ENCODE data around the gene FNDC5. TPM values are rescaled to one million over a fixed set of nuclear protein-coding genes. Genes with fewer than 3 reads are reported as not detected.

The FNDC5 gene
- total RNA-seq, 2 experiments from 2014 or later: not detected

- no peaks in the 10 kb centered on the region for H3K9me3 Mint-ChIP-seq
- ATAC-seq (ENCODE audit: poor library complexity): no peak
- peaks cover 24% of the 10 kb centered on the region for H3K4me1 ChIP-seq (ENCODE audit: insufficient read depth, low read length)
- intact Hi-C loops (cut with DNase I, micrococcal nuclease): no loop called here
- no peak overlapping the region for H3K4me3 Mint-ChIP-seq
- H3K27me3 ChIP-seq (ENCODE audit: control insufficient read depth in 1 of 2, insufficient read depth in 2 of 2, low read length in 2 of 2): peaks cover 44 to 73% of the 10 kb centered on the region in 2 experiments
- H3K27ac Mint-ChIP-seq: no peak overlapping the region
- ChIA-PET CTCF (no interaction called here), POLR2A (no interaction called here)
- H3K36me3 Mint-ChIP-seq (ENCODE audit: low read depth): no peaks in the 10 kb centered on the region
- H3K27me3 Mint-ChIP-seq: peaks cover 86% of the 10 kb centered on the region
- no peak overlapping the region for H3K27ac ChIP-seq (ENCODE audit: low read depth in 1 of 2, low read length in 2 of 2)
- peaks cover 0 to 18% of the 10 kb centered on the region in 2 experiments for H3K9me3 ChIP-seq (ENCODE audit: control insufficient read depth in 1 of 2, insufficient read depth in 1 of 2, low read length in 2 of 2)
- no peak for DNase-seq
- no peaks in the 10 kb centered on the region for H3K36me3 ChIP-seq (ENCODE audit: insufficient read depth, low read length)
- H3K4me3 ChIP-seq (ENCODE audit: low read length): no peak overlapping the region
- no peak for TF ChIP-seq CTCF (IDR thresholded peaks at IDR 0.05)
- H3K4me1 Mint-ChIP-seq (ENCODE audit: low read depth): peaks cover 17% of the 10 kb centered on the region
Observed at GRCh38 chr1:32896451-32896850, 25.7 kb upstream of the FNDC5 start.

GRCh38 chr1:32895325-32896215 is 24.9 kb upstream of the FNDC5 start:
- H3K4me1 Mint-ChIP-seq (ENCODE audit: low read depth): peaks cover 17% of the 10 kb centered on the region
- ChIA-PET POLR2A (no interaction called here), CTCF (no interaction called here)
- H3K9me3 Mint-ChIP-seq: no peaks in the 10 kb centered on the region
- Histone ChIP-seq H3K27ac (ENCODE audit: low read depth in 1 of 2, low read length in 2 of 2) (no peak overlapping the region), H3K4me1 (ENCODE audit: insufficient read depth, low read length) (peaks cover 18% of the 10 kb centered on the region), H3K4me3 (ENCODE audit: low read length) (no peak overlapping the region), H3K9me3 (ENCODE audit: control insufficient read depth in 1 of 2, insufficient read depth in 1 of 2, low read length in 2 of 2) (peaks cover 0 to 16% of the 10 kb centered on the region in 2 experiments), H3K27me3 (ENCODE audit: control insufficient read depth in 1 of 2, insufficient read depth in 2 of 2, low read length in 2 of 2) (peaks cover 48 to 77% of the 10 kb centered on the region in 2 experiments), H3K36me3 (ENCODE audit: insufficient read depth, low read length) (no peaks in the 10 kb centered on the region)
- no peak for TF ChIP-seq CTCF (IDR thresholded peaks at IDR 0.05)
- ATAC-seq (ENCODE audit: poor library complexity): no peak
- no peak for DNase-seq
- no peak overlapping the region for H3K4me3 Mint-ChIP-seq
- H3K27me3 Mint-ChIP-seq: peaks cover 91% of the 10 kb centered on the region
- no peaks in the 10 kb centered on the region for H3K36me3 Mint-ChIP-seq (ENCODE audit: low read depth)
- intact Hi-C loops (cut with DNase I, micrococcal nuclease): no loop called here
- no peak overlapping the region for H3K27ac Mint-ChIP-seq

- TF ChIP-seq CTCF (IDR thresholded peaks at IDR 0.05): no peak
- Histone ChIP-seq H3K27me3 (ENCODE audit: control insufficient read depth in 1 of 2, insufficient read depth in 2 of 2, low read length in 2 of 2) (peaks cover 46 to 77% of the 10 kb centered on the region in 2 experiments), H3K27ac (ENCODE audit: low read depth in 1 of 2, low read length in 2 of 2) (no peak overlapping the region), H3K9me3 (ENCODE audit: control insufficient read depth in 1 of 2, insufficient read depth in 1 of 2, low read length in 2 of 2) (peaks cover 0 to 11% of the 10 kb centered on the region in 2 experiments), H3K4me1 (ENCODE audit: insufficient read depth, low read length) (peaks cover 15% of the 10 kb centered on the region), H3K36me3 (ENCODE audit: insufficient read depth, low read length) (no peaks in the 10 kb centered on the region), H3K4me3 (ENCODE audit: low read length) (no peak overlapping the region)
- H3K27ac Mint-ChIP-seq: no peak overlapping the region
- ATAC-seq (ENCODE audit: poor library complexity) (no peak), DNase-seq (no peak)
- peaks cover 91% of the 10 kb centered on the region for H3K27me3 Mint-ChIP-seq
- intact Hi-C loops (cut with DNase I, micrococcal nuclease): no loop called here
- ChIA-PET POLR2A (no interaction called here), CTCF (no interaction called here)
- H3K36me3 Mint-ChIP-seq (ENCODE audit: low read depth): no peaks in the 10 kb centered on the region
- no peak overlapping the region for H3K4me3 Mint-ChIP-seq
- peaks cover 17% of the 10 kb centered on the region for H3K4me1 Mint-ChIP-seq (ENCODE audit: low read depth)
- no peaks in the 10 kb centered on the region for H3K9me3 Mint-ChIP-seq
Observed at GRCh38 chr1:32894681-32895080, 24.0 kb upstream of the FNDC5 start.

Measured in CD4-positive, alpha-beta T cell (primary cell).